ELR (cell line): ENCODE data around the gene GLS.
"Not testable (repeated sequence)": the region's sequence is repeated elsewhere in the genome, so short reads cannot be mapped to it uniquely, and the experiment has no call there.

Source experiments
- DNase-seq: peaks from one replicate; pipeline ENCODE4 v3.0.0-alpha.2; 2015; ENCODE audit warnings: low read depth

The GLS gene

DNA sequence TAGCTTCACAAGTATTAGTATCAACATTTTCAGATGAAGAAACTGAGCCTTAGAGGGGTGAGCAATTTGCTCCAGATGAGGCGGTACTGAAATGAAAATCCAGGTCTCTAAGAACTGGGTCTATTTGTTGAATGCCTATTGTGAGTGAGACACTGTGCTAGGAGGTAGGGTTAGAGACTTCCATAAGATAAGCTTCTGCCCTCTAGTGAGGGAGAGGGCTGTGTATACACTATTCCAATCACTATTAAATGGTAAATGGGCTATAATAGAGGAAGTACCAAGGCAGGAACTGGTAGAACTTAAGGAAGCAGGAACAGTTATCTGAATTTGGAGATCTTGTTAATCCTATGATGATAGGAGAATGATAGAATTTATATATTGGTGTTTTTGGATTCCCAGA lies 23.6 kb upstream of the GLS start:
- no peak for DNase-seq

DNA sequence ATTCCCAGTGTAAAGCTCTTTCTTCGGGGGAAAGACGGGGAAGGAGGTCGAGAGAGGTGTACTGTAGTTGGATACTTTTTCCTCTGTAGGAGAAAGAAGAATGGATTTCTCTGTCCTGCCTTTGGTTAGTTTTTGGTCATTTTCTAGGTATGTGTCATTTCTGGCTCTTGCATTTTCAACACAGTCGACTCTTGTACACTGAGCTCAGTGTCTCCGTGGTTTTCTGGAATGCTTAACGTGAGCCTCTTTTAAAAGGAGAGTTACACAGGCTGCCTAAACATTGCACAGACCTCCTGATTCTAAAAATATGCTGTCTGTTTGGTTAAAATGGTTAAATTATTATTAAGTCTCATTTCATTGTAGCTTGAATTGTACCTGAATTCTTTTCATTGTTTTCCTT lies 21.8 kb upstream of the GLS start:
- peak; percentile 82 for DNase-seq

DNA sequence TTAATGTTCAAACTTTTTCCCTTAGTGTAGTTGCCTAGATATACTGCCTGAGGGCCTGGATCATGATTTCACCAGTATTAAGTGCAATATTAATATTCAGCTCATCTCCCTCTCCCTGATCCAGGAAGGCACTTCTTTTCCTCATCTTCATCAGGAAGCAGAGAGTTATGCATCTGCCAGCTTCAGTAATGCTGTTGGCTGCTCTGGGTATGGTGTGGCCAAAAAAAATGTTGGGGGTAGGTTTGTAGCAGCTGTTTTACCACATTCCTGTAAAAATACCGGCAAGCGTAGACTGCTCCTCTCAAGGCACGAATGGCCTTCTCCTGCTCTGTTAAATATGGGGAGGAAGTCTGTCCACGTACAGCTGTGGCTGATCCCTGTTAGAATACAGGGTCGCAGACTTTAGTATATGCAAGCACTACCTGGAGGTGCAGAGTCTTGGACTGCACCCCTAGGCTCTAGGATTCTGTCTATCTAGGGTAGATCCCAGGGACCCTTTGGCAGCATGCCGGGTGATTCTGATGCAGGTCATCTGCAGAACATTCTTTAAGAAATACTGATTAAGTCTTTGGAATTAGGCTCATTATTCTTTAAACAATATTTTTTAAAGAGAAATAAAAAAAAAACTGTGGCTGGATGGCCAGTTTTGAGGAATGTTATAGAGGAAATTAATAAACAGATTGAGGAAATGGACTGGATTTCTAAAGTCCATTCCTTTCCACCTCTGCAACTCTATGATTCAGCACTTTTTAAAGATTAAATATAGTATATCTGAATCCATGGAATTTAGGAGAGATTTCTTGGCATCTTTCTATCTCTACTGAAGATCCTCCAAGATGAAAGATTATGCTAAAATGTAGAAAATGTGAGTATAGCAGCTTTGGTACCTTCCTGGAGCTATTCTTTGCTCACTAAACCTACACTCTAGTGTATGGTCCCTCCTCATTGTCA lies 21.0 kb upstream of the GLS start:
- DNase-seq, result peak; percentile 82

DNA sequence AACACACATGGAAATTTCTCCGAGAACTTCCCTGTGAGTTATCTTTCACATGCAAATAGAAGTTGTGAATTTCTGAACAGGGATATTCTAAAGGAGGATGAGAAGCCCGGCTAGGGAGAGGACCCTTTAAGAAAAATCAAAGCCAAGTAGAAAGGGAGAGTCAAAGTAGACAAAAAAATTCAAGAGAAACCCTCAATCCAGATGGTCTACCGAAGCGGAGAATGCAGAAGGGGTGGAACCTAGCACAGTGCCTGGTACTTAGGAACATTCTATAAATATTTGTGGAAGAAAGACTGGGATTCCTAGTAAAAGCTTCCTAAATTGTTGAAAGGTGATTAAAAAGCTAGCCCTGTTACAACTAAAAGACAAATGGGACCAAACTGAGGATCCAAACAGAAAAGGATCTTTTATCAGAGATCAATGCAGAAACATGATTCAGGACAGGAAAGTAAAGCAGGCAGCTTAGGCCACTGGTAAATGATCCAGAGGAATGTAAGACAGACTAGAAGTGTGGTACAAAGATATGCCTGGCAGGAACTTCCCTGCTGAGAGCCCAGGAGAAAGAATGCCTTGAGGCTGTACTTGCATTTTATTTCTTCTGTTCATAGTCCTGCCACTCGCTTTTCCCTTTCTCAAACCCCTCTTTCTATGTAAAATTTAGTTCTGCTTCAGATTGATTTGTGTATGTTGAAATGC lies 19.5 kb upstream of the GLS start:
- DNase-seq, result peak; percentile 70

DNA sequence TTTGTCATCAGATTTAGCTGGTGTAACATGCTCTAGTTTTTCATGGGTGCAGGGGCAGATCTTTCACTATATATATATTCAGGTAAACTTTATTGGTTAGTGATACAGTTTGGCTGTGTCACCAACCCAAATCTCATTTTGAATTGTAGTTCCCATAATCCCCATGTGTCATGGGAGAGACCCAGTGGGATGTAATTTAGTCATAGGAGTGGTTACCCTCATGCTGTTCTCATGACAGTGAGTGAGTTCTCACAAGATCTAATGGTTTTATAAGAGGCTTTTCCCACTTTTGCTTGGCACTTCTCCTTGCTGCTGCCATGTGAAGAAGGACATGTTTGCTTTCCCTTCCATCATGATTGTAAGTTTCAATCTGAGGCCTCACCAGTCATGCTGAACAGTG lies 18.5 kb upstream of the GLS start:
- DNase-seq, result not testable (repeated sequence)

DNA sequence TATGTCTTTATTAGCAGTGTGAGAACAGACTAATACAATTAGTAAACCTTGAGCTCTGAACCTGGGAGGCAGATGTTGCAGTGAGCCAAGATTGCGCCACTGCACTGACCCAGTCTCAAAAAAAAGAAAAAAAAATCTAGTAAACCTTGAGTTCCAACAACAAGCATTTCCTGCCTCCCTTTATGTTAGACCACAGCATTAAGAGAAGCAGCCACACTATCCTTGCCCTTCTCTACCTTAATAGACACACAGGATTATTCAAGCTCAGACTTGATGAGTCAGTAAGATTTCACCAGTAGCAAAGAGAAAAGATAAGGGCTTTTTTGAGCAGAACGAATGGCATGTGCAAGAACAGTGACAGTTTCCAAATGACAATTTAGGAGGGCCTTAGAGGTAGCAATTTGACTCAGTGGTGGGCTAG lies 18.0 kb upstream of the GLS start:
- DNase-seq, result peak; percentile 44

DNA sequence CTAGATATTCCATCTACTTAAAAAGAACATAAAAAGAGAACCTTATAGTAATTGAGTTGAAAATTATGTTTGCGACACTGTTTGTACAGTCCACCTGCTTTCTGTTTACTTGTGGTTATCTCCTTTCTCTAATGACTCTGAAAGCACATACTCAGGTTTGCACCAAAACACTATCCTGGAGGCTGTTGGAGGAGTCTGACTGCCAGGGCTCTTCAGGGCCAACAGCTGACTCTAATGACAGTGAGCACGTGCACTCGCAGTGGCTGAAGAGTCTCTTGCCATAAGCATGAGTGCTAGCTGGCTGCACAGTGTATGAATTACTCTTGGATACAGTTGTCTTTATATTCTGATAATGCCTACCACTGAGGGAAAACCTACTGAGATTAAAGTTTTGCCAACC lies 16.7 kb upstream of the GLS start:
- DNase-seq, result no peak

DNA sequence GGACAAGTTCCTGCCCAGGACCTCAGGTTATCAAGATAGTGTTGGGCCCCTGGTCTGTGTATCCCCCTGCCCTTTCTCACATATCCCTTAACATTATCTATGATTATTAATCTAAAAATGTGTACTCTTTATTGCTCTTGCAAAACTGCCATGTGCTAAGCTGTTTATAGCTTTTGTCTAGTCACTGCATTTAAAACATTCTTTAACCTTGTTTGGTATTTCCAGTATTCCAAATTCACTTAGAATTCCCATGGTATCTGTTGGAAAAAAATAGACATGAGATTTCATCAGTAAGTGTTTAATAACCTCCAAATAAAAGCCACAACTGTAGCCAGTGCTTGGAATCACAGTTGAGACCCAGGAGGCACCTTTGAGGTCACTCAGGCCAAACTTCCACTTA lies 16.2 kb upstream of the GLS start:
- DNase-seq, result no peak

DNA sequence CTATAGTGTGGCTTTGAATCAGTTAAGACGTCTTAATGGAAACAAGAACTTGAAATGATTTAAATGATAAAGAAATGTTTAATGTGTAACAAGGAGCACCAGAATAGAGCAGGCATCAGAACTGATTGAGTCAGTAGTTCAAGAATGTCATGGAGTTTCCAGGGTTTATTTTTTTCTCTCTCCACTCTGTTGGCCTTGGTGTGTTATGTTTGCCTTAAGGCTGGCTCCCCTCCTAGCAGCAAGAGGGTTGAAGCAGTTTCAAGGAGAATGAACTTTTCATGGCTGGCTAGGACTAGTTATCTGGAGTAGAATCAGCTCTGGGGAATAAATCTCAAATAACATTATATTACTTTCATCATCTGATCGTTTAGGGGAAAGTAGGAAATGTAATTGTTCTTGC lies 13.4 kb upstream of the GLS start:
- peak; percentile 43 for DNase-seq

DNA sequence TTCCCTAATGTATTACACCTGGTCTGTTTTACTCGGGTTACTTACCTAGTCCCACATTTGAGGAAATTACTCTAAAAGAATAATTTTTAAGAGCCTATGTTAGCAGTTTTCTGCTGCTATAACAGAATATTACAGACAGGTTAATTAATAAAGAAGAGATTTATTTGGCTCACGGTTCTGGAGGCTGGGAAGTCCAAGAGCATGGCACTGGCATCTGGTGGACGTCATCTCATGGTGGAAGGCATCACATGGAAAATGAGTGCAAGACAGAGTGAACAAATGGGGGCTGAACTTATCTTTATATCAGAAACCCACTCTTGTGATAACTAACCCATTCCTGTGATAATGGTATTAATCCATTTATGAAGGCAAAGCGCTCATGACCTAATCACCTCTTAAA lies 12.8 kb upstream of the GLS start:
- no peak for DNase-seq

DNA sequence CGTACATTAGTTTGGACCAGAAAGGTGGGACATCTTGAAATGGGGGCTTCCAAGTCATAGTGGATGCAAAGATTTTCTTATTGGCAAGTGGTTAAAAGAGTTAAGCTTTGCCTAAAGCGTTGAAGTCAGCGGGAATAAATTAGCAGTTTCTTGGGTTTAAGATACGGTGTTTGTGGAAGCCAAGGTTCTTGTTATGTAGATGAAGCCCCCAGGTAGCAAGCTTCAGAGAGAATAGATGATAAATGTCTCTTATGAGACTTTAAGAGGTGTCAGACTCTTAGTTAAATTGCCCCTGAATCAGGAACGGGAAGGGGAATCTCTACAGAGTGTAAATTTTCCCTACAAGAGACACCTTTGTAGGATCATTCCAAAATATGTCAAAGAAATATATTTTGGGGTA lies 10.9 kb upstream of the GLS start:
- DNase-seq, result no peak

DNA sequence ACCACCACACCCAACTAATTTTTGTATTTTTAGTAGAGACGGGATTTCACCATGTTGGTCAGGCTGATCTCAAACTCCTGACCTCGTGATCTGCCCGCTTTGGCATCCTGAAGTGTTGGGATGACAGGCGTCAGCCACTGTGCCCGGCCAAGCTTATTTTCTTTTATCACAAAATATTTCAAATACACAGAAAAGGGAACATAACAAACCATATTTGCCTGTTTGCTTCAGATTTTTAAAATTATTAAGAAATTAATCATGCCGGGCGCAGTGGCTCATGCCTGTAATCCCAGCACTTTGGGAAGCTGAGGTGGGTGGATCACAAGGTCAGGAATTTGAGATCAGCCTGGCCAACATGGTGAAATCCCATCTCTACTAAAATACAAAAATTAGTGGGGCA lies 7.2 kb upstream of the GLS start:
- DNase-seq, result not testable (repeated sequence)

DNA sequence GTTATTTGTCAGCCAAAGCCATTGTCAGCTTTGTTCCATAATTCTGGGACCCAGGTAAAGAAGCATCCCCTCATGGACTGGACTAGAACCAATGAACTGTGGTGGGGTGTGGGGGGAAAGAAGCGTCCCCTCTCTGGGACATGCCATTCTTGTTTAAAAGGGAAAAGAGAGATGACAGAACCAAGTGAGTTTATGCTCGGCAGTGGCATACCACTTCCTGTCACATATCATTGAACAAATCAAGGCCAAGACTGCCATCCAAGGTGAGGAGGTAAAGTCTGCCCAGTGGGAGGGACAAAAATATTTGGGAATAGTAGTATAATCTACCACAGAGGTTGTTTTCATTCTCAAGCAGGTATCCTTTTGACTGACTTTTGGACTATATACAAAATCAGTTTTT lies 4.7 kb upstream of the GLS start:
- DNase-seq, result no peak

DNA sequence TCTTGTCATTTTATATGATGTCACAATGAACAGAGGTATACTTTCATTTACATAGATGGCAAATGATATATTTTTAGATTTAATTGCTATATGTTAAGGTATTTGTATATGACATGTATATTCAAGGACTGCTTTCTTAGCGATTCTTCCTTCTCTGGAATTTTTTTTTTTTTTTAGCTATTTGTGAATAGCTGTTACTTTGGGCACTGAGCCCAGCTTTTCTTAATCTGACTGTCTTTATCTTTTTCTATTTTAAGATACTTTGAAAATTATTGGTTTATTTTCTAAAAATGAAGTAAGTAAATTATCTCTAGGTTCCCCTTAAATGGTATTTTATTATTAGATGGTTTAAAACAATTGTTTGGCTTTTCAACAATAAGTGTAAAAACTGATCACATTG lies 4.0 kb upstream of the GLS start:
- DNase-seq, result no peak

DNA sequence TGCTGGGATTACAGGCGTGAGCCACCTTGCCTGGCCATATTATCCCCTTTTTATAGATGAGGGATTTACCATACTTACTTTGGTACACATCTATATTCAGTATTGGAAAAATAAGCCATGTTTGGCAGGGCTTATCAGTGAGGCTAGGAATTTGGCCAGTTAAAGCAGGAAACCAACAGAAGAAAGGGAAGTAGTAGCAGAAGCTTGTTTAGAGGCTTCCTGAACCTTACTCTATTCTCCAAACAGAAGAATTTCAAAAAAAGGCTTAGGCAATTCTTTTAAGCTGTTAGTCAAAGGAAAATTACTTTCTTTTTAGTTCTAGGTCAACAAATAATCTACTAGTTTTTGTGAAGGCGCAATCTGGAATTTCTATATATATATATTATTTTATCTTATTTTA lies 3.2 kb upstream of the GLS start:
- no peak for DNase-seq

DNA sequence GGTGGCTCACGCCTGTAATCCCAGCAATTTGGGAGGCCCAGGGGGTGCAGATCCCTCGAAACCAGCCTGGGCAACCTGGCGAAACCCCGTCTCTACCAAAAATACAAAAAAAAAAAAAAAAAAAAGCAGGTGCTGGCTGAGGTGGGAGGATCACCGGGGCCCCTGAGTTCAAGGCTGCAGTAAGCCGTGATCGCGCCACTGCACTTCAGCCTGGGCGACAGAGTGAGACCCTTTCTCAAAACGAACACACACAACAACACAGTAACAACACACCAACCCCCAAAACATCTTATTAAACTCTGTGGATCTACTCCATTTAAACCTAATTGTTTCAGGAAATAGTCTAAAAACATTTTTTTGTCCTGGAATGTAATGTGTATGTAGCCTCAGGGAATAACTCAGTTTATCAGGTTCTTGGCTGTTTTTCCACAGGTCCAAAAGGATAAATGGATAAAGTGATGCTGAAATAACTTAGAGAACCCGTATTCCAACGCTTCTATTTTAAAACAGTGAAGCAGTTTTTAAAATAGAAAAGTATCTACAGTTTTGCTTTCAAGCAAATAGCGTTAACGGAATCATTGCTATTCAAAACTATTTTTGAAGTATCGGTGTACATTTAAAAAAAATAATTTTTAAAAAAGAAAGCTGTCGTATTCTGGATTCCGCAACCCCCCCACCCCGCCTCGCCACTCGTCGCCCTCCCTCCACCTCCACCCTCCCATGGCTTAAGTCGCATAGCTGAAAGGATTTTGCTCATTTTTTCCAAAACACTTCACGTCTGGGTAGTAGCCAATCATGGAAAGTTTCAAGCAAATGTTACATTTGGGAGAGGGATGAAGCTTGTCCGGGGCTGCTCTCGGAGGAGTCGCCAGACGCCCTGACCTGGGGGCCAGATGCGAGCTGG lies 895 bp upstream of the GLS start:
- peak; percentile 10 for DNase-seq

DNA sequence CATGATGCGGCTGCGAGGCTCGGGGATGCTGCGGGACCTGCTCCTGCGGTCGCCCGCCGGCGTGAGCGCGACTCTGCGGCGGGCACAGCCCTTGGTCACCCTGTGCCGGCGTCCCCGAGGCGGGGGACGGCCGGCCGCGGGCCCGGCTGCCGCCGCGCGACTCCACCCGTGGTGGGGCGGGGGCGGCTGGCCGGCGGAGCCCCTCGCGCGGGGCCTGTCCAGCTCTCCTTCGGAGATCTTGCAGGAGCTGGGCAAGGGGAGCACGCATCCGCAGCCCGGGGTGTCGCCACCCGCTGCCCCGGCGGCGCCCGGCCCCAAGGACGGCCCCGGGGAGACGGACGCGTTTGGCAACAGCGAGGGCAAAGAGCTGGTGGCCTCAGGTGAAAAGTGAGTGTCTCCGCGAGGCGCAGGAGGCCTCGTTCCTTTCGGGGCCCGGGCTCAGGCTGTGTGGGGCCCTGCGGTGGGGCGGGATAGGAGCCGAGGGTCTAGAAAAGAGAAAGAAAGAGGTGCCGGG lies 520 bp downstream of the GLS start:
- DNase-seq, result no peak

DNA sequence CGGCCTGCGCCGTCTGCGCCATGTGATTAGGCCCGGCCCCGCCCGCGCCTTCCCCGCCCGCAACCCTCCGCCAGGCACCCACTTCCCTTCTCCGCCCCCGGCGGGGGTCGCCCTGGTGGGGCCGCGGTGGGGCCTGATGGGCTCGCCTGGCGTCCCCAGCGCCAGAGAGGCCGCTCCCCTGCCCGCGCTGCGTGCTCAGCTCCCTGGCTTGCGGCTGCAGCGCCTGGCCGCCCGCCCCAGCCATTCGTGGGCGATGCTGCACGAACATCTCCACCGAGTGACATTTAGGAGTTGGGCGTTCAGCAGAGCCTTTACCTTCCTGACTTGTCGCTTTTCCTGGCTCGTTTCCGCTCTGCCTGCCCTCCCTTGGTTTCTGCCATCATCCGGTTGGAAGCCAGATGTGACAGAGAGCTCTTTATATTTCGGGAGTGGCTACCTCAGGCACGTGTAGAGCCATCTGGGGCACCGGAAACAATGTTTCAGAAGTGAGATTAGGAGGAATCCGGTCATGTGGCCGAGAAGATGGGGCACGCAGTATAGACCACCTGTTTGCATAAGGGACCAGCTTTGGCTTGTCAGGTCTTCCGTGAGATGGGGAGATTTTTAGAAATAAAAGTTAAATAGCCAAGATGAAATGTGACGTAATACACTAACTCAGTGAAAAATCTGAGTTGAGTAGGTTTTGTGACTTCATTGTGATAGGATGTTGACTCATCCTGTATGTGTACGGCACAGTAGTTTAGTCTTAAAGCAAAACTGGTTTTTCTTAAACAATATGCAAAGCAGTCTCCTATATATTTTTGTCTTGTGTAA lies 1.2 kb downstream of the GLS start:
- DNase-seq, result peak; percentile 88

DNA sequence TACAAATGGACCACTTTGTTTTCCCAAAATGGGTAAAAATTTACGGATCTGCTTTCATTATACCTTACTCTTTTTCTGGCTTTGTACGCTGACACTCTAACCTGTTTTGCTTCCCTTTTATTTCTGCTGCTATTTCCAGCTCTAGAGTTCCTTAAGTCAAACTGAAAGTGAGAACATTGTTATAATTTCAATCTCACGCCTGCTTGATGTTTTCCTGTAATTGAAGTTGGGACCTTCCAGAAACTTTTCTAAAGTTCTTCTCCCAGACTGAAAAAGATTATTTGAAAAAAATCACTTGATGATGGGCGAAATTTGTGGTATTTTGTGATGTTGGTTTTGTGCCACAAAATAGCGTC lies 1.8 kb downstream of the GLS start:
- DNase-seq, result no peak

DNA sequence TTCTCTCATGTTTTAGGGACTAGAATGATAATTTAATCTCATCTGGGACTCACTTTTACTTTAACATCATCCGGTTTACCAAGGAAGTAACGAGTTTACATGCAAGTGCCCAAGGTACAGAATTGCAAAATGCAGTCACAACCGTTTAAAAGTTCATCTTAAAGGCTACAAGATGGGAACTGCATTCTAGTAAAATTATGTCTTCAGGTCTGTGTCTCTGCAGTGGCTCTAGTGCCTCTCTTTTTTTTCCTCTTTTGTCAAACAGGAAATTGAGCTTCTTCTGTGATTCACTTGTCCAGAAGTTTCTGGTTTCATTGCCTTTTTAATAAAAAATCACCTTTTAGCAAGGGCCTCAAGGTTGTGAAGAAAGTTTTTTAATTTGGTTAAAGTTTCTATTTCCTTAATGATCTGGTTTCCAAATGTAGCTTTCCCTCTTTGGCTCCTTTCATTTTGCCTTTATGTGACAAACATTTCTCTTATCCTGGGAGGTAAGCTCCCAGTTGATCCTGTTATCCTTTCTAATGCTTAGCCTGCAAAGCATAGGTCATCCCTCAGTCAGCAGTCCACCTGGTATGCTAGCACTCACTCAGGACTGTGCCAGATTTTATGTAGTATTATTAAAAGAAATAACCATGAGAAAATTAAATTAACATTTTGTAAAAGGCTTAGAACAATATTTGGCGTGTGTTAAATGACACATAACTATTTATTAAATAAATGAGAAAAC lies 2.4 kb downstream of the GLS start:
- peak; percentile 48 for DNase-seq

DNA sequence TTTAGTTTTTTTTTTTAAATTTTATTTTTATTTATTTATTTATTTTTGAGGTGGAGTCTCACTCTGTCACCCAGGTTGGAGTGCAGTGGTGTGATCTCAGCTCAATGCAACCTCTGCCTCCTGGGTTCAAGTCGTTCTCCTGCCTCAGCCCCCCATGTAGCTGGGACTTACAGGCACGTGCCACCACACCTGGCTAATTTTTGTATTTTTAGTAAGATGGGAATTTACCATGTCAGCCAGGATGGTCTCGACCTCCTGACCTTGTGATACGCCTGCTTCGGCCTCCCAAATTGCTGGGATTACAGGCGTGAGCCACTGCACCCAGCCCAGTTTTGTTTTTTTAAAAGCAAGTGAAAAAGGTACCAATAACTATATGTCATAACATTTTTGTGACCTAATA lies 5.2 kb downstream of the GLS start:
- DNase-seq, result not testable (repeated sequence)
